HG02870 (cell line): Measurements from ENCODE around the gene MZB1.

Experiments used
- ATAC-seq: cut with Tn5 transposase; IDR thresholded peaks from one replicate; pipeline ENCODE4 v1.9.1; 2021; ENCODE audit warnings: mild to moderate bottlenecking, moderate library complexity; ENCODE audit not compliant: unreplicated experiment

Gene MZB1

GRCh38 chr5:139389701-139390638 is at the start of gene MZB1:
Gene MZB1 (minus strand): TSS chr5:139389913. CDS start chr5:139389856, 57 bp downstream.
- peak; percentile 36 for ATAC-seq

GRCh38 chr5:139439013-139439903 is 49.5 kb upstream of the MZB1 start, which contains the start of gene DNAJC18:
Gene DNAJC18 (minus strand): TSS chr5:139439525. CDS start chr5:139439445, 80 bp downstream.
- peak; percentile 90 for ATAC-seq

- ATAC-seq, result no peak
Measured at GRCh38 chr5:139438707-139439012, 48.9 kb upstream of the MZB1 start.

- ATAC-seq, result no peak
Measured at GRCh38 chr5:139435676-139436075, 46.0 kb upstream of the MZB1 start.

GRCh38 chr5:139431706-139432105 is 42.0 kb upstream of the MZB1 start:
- ATAC-seq, result no peak

GRCh38 chr5:139430015-139430414 is 40.3 kb upstream of the MZB1 start:
- ATAC-seq, result no peak

- ATAC-seq, result no peak
Measured at GRCh38 chr5:139426203-139426885, 36.6 kb upstream of the MZB1 start.

GRCh38 chr5:139425497-139425896 is 35.8 kb upstream of the MZB1 start:
- ATAC-seq, result no peak

GRCh38 chr5:139422307-139422893 is 32.7 kb upstream of the MZB1 start:
- peak; percentile 40 for ATAC-seq

GRCh38 chr5:139419226-139420192 is 29.8 kb upstream of the MZB1 start:
- ATAC-seq, result no peak

GRCh38 chr5:139418793-139419192 is 29.1 kb upstream of the MZB1 start:
- no peak for ATAC-seq

- ATAC-seq, result no peak
Measured at GRCh38 chr5:139417214-139417613, 27.5 kb upstream of the MZB1 start.

GRCh38 chr5:139416651-139417050 is 26.9 kb upstream of the MZB1 start:
- ATAC-seq, result no peak

GRCh38 chr5:139415869-139416268 is 26.2 kb upstream of the MZB1 start:
- no peak for ATAC-seq

GRCh38 chr5:139415221-139415861 is 25.6 kb upstream of the MZB1 start:
- no peak for ATAC-seq

- ATAC-seq, result no peak
Measured at GRCh38 chr5:139414581-139415130, 24.9 kb upstream of the MZB1 start.

GRCh38 chr5:139413963-139414362 is 24.2 kb upstream of the MZB1 start:
- peak; percentile 65 for ATAC-seq

- no peak for ATAC-seq
Measured at GRCh38 chr5:139413153-139413552, 23.4 kb upstream of the MZB1 start.
